Activated CD4-positive, alpha-beta T cell treated with anti-CD3 and anti-CD28 coated beads, Interleukin-2, amount 50 U/mL, for 16 hours (primary cell): Measurements from ENCODE around the gene MYCBP.
"Not testable (repeated sequence)": the region's sequence is repeated elsewhere in the genome, so short reads cannot be mapped to it uniquely, and the experiment has no call there.

ENCODE experiments used
- DNase-seq: peaks from one replicate; pipeline ENCODE4 v3.0.0-alpha.2; 2020

Gene MYCBP, protein sequence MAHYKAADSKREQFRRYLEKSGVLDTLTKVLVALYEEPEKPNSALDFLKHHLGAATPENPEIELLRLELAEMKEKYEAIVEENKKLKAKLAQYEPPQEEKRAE

DNA sequence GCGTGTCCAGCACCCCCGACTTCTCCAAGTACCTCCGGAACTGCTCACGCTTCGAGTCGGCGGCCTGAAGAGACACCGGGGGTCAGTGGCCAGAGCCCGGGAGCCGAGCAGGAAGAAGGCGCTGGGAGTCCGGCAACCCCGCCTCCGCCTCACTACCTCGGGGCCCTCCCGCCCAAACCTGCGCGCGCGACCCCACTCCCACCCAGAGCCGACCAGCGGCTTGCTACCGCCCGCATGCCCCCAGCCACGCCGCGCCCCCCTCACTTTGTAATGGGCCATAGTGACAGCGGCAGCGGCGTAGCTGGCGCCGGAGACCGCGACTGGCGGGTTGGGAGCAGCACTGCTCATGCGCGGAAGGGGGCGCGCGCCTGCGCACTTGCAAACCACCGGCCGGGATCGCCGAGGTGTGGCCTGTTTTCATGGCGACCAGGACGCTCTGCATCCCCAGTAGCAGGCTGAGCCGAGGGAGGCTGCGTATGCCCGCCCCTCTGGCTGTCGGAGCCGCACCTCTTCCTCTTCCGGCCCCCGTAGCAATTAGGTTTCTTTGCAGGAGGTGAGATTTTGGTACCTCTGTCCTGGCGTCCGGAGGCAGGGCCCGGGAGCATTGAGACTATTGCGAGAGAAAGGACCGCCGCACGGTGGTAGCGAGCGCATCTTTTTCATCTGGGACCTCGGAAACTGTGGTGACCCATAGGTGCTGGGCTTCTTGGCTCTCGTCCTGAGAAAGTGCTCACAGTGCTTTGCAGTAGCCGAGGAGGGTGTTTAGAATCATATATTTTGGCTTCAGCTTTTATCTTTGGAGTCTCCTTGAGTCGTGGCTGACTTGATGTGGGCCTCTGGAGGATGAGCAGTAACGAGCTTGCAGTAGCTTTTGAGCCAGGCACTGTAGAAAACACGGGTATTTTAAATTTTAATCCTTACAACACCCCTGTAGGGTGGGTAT, at the start of gene MYCBP:
Gene MYCBP, minus strand, starts transcription at position 322 of the 943 bp plus-strand sequence. Its CDS starts 43 bp downstream, at position 279.
- DNase-seq: peak; percentile 98

DNA sequence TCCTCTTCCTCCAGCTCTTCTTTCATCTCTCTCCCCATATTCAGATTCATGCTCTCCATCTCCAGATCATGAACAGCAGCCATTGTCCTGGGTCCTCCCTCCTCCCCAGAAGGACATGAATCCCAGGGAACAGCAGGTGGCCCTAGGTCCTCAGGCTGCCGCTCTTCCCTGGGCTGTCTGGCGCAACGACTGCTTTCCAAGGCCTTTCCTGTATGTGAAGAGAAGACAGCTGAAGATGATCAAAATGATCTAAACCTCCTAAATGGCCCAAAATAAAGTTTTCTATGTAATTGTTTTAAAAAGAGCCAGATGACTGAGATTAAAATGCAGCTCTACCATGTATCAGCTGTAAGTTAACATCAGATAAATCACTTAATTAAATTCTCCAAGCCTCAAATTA, 46.0 kb upstream of the MYCBP start:
- no peak for DNase-seq

DNA sequence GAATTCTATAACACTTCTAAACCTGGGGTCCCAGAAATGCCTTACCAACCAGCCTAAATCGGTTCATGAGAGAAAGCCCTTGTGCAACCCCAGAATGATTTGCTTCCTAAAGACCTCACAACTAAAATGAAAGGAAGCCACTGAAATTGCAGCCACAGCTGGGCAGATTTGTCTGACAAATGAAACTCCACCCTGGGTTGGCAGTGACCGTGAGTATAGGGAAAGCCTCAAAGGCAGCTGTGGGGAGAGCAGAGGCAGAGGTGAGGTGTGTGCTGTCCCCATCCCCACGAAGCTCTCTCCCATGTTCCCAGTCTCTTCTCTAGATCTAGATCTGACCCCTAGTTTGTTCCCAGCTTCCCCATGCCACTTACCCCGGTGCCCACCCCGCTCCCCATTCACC, 45.4 kb upstream of the MYCBP start:
- no peak for DNase-seq

DNA sequence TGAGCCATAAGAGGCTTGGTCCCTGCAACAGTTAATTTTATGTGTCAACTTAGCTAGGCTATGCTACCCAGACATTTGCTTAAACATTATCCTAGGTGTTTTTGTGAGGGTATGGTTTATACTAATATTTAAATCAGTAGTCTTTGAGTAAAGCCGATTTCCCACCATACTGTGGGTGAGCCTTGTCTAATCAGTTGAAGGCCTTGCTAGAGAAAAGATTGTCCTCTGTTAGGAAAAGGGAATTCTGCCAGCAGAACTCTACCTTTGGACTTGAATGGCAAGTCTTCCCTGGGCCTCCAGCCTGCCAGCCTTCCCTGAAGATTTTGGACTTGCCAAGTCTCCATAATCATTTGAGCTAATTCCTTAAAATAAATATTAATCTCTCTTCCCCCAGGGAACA, 44.6 kb upstream of the MYCBP start:
- no peak for DNase-seq

DNA sequence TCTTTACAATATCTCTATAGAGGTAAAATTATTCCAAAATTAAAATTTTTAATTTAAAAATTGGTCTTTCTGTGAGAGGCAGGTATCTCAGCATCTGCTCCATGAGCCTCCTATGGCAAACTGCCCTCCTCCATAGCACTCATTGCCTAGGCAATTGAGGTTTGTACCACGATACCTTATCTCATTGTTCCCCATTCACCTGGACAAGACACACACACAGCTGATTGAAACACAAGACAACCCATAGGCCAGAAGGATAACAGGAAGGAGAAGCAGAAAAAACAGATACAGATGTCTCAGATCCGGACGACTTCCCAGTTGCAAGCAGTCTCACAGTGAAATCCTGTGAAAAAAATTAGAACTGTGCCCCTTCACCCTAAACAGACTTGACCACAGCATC, 44.2 kb upstream of the MYCBP start:
- no peak for DNase-seq

DNA sequence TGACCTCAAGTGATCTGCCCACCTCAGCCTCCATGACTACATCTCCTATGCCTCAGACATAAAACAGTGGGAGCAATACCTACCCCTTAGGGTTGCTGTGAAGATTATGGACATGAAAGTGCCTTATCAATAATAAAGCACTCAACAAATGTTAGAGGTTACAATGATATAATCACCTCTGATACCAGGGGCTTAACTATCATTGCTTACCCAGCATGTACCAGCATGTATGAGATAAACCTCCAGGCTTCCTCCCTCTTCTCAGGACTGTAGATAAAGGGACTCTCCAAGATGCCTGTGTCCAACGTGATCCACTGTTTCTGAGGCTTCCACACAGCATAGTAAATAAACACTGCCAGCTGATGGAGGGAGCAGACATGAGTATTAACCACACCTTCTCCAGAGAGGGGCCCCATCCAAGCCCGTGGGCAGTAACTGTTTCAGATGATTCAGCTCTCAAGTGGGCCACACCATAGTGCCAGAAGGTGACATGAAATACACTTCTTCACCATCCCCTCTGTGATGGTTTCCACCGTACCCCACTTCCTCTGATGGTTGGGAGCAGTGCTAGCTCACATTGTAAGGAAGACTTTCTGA, 42.3 kb upstream of the MYCBP start:
- DNase-seq: no peak

DNA sequence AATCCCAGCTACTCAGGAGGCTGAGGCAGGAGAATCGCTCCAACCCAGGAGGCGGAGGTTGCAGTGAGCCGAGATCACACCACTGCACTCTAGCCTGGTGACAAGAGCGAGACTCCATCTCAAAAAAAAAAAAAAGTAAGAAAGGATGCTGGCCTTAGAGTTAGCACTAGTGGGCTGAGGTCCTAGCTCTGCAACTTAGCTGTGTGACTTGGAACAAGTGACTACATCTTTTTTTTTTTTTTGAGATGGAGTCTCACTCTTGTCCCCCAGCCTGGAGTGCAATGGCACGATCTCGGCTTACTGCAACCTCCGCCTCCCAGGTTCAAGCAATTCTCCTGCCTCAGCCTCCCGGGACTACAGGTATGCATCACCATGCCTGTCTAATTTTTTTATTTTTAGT, 41.8 kb upstream of the MYCBP start:
- DNase-seq: not testable (repeated sequence)

DNA sequence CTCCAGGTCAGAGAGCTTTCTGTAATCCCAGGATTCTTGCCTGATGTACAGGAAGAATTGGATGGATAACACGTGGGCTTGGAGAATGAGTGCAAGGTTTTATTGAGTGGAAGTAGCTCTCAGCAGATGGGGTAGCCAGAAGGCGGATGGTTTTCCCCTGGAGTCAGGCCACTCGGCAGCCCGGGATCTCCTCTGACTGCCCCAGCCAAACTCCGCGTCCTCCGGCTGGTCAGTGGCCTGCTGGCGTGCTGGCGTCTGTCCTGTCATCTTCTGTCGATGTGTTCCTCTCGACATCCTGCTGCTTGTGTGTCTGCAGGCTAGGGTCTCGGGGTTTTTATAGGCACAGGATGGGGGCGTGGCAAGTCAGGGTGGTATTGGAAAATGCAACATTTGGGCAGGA, 35.7 kb upstream of the MYCBP start:
- DNase-seq: no peak

DNA sequence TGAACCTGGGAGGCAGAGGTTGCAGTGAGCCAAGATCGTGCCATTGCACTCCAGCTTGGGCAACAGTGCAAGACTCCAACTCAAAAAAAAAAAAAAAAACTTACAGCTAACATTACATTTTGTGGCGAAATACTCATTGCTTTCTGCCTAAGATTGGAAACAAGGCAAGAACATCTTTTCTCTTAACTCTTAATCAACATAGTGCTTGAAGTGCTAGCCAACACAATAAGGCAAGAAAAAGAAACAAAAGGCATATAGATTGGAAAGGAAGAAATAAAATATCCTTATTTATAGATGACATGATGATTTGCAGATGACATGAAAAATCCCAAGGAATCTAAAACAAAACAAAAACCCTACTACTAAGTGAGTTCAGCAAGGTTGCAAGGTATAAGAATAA, 32.8 kb upstream of the MYCBP start:
- no peak for DNase-seq

DNA sequence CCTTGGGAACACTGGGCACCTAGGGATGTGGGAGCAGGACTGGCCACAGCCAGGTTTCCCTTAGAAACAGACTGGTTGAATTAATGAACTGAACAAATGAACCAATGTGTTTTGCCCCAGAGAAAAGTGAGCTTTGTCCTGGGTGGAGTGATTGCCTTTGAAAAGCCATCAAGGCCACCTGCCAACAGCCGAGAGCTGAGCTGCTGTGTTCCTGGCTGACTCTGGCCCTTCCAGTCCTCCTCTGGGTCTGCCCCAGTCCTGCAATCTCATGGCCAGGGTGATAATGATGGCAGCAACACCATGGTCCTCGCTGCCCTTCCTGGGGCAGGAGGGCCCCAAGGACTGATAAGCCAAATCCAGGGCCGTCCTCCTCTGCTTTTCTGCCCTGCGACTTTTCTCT, 26.4 kb upstream of the MYCBP start:
- DNase-seq: no peak

DNA sequence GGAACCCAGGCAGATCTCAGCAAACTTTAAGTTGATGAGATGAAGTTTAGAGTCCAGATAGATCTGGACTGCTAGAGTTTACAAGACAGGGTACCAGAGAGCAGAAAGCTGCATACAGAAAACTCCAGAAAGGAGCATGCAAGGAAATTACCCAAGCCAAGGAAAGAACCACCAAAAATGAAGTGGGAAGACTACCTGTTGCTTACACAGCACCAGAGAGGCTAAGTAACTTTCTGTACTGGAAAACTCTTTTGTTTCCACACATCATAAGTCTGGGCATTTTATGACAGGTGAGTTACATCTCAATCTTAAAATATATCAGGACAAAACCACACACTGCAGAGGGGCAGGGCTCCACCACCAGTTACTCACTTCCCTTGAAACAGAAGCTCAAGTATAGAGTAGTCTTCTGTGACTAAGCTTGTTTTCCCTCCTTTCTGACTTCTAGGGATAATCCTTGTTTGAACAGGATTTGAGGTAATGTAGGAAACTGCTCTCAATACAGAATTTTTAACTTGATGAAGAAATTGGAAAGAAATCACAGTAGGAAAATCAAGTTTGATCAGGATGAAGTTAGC, 25.6 kb upstream of the MYCBP start:
- no peak for DNase-seq

DNA sequence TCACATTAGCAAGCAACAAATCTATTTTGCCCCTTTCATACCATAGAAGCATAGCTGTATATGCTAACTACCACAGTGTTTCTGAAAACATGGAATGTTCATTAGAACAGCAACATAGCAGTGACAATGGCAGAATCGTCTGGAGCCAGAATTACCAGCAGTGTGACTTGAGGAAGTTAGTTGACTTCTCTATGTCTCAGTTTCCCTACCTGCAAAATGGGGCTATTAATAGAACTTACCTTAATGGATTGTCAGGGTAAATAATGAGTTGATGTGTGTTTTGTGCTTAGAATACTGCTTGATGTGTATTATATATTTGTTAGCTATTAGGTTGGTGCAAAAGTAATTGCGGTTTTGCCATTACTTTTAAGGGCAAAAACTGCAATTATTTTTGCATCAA, 23.0 kb upstream of the MYCBP start:
- DNase-seq: no peak

DNA sequence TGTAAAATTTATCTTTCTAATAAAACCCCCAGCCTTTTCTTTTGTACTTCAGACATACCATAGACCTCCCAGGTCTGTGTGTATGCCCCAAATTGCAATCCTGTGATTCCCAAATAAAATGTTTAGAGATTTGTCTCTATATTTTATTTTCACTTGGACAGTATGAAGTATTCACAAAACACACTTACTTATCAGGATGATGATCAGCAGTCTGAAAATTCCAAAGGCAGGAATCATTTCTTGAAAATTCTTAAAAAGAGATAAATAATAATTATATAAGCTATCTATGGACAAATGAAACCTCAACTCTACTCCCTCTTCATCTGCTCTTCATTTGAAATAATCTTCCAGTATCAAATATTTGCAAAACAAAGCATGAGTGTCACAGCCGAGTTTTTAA, 19.8 kb upstream of the MYCBP start:
- DNase-seq: no peak

DNA sequence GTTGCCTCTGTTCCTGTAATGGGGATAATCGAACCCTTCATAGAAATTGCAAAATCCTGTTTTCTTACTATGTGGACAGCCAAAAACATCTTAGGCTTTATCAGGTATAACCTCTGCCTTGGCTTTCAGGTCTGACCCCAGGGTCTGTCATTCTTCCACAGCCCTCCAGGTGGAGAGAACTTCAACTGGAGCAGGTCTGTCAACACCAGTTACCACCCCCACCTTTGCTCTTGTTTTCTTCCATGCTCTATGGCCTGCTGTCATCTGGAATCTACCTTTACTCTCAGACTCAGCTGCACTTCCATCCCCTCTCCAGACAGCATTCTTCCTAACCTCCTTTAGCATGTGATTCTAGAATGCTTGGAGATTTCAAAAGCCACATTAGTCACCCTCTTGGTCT, 18.6 kb upstream of the MYCBP start:
- no peak for DNase-seq

DNA sequence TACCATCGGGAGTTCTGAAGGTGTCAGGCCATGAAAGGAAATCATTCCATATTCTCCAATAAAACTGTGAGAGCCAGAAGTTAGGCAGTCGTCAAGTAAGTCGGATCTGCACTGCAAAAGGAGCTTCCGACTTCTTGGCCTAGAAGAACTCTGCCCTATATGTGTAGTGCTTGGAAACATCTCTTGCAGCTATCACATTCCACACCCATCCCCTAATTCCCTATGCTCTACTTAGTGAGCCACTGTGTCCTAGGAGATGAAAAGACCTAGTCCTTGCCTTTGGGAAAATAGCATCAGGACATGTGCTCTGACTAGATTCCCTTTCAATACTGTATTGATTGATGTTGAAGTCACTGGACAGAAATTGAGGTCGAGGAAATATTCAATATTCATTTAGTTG, 16.4 kb upstream of the MYCBP start:
- no peak for DNase-seq

DNA sequence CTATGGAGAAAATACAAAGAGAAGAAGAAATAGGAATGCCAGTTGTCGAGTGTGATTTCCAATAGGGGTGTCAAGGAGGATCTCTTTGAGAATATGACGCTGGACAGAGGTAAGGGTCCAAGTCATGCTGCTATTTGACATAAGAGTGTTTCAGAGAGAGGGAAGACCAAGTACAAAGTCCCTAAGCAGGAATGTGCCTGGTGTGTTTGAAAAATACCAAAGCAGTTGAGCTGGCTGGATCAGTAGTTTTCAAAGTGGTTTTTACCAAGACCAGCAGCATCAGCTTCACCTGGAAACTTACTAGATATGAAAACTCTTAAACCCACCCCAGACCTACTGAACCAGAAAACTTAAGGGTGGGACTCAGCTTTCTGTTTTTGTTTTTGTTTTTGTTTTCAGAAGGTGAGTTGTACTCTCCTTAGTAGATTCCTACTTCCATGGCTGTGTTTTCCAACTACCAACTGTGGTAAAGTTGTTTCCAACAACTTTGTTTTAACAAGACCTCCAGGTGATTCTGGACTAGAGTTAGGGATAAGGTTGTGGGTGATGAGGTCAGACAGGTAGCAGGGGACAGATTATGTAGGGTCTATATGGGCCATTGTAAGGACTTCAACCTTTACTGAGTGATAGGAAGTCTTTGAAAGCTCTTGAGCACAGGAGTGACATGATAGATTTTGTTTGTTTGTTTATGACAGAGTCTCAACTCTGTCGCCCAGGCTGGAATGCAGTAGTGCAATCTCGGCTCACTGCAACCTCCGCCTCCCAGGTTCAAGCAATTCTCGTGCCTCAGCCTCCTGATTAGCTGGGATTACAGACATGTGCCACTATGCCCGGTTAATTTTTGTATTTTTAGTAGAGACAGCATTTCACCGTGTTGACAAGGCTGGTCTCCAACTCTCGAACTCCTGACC, 15.5 kb upstream of the MYCBP start:
- DNase-seq: no peak

DNA sequence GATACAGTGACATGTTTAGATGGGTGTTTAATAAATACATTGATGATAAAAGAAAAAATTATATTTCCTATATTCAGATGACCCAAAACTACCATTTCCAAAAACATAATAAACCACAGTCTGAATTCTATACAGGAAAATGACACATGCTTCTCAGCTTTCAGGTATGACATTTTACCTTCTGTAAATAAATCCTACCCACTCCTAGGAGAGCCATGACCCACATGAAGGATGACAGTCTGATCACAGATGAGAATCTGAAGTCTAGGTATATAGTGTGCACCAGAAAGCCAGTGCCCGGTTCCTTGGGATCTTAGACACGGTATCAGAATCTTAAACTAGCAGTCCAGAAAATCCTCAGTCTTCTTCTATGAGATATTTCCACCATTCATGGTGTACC, 11.9 kb upstream of the MYCBP start:
- no peak for DNase-seq

DNA sequence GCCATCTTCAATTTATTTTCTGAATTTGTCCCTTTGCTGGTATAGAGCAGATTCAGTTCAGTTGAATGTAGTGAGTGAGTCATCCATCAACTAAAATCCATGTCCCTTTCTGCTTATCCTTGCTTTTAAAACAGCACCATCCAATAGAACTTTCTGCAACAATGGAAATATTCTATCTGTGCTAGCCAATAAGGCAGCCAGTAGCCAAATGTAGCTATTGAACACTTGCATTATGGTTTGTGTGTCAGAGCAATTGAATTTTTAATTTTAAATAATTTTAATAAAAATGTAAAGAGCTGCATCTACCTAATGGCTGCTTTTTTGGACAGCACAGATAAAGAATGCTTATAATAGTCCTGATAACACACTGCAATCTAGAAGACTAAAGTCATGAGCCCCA, 8.3 kb upstream of the MYCBP start, which contains the start of gene GJA9:
Gene GJA9, minus strand, starts transcription at position 101 of the 400 bp plus-strand sequence. CDS start 5,489 bp downstream, outside the sequence.
- DNase-seq: no peak

DNA sequence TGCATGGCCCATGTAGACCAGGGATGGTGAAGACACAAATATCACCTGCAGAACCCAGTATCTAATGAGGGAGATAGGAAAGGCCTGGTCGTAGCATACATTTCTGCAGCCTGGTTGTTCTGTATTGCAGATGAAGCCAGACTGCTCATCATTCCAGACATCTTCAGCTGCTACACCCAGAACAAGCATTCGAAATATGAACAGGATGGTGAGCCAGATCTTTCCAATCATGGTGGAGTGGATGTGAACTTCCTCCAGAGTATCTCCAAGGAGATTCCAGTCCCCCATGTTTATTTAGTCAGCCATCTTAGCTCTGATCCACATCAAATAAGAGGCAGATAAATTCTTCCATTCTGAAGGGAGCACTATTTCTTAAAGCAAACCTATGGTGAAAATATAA, 2.7 kb upstream of the MYCBP start:
- DNase-seq: no peak

DNA sequence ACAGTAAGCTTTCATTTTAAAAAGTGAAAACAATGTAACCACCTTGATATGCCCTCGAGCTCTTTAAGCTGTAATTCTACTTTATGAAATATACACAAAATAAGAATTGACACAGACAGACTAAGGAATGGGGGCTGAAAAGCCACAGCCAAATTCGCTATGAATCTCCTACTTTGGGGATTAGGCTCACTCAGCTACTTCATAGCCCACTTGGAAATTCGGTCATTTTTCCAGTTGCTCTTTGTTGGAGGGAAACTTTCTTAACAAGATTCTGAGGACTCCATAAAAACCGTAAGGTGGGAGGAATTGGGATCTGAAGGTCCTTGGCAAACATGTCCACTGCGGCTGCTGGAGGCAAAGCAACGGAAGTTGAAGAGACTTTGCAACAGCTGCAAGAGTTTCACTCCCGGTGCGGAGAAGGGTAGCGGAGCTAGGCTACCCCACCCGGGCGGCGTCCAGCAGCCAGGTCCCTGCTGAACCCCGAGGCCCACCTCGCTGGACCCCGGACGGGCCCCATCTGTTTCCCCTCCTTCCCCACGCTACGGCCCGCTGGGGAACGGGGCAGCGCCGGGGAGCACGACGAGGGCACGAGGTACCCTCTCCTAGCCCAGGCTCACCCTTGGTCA, 634 bp downstream of the MYCBP start:
- DNase-seq: peak; percentile 43

DNA sequence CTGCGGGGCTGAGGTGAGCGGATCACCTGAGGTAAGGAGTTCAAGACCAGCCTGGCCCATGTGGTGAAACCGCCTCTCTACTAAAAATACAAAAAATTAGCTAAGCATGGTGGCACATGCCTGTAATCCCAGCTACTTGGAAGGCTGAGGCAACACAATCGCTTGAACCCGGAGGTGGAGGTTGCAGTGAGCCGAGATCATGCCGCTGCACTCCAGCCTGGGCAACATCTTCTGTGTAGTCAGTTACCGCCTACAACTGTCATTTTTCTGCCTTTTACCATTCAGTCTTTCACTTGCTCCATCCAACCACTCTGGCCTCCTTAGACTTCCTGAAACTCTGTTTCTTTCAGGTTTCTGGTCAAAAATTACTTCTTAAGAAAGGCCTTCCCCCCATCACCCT, 2.2 kb downstream of the MYCBP start:
- no peak for DNase-seq

DNA sequence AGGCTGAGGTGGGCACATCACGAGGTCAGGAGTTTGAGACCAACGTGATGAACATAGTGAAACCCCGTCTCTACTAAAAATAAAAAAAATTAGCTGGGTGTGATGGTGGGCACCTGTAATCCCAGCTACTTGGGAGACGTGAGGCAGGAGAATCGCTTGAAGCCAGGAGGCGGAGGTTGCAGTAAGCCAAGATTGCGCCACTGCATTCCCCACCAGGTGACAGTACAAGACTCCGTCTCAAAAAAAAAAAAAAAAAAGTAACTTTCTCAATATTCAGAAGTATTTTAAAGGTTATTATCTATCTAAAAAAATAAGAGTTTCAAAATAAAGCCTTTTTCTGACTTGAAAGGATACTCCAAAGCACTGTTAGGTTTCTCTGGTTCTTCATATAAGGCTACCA, 5.9 kb downstream of the MYCBP start:
- no peak for DNase-seq
